Activated CD4-positive, alpha-beta T cell treated with anti-CD3 and anti-CD28 coated beads, Interleukin-2, Interleukin-6, amounts not matched to agents 100 ng/mL and 50 ng/mL, durations not matched to agents 16 hours and 8 hours (primary cell): ENCODE data around the gene HPSE2.
"Not testable (repeated sequence)": the region's sequence is repeated elsewhere in the genome, so short reads cannot be mapped to it uniquely, and the experiment has no call there.

Source experiments
- DNase-seq: peaks from one replicate; pipeline ENCODE4 v3.0.0-alpha.2; 2020

Gene HPSE2

DNA sequence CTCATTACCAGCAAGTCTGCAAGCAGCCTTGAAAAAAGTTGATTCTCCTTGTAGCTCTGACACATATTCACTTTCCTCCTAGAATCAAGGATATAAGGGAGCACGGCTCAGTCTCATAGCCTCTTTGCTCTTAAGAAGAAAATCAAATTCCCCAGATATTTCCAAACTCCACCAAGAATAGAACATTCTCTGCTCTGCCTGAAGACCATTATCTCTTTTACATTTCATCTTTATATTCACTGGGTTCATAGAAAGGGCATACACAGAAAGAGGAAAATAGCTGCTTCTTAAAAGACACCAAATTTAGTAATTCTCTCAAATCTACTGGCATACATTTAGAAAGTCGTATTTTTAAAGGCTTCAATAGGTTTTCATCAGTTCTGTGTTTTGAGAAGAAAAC is 92.0 kb downstream of the HPSE2 start:
- DNase-seq, result no peak

DNA sequence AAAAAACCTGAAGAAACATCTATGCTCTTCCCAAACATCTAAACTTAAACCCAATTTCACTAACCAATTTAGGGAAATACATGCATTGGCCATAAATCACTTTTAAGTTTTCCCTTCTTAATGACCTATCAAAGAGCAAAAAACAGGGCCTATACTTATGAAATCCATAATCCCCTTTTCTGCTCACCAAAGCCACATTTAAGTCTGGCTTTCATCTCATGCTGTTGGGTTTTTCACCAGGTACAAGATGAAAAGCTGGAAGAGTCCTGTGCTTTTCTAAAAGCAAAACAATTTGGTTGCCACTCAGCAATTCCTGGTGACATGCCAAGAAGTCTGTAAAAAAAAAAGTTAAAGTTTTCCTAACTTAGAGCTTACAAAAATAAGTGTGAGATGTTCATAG is 92.6 kb downstream of the HPSE2 start:
- DNase-seq, result no peak

DNA sequence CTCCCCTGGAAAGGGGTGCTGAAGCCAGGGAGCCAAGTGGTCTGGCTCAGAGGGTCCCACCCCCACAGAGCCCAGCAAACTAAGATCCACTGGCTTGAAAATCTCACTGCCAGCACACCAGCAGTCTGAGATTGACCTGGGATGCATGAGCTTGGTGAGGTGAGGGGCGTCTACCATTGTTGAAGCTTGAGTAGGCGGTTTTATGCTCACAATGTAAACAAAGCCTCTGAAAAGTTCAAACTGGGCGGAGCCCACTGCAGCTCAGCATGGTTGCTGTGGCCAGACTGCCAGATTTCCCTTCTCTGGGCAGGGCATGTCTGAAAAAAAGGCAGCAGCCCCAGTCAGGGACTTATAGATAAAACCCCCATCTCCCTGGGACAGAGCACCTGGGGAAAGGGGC is 102.8 kb downstream of the HPSE2 start:
- not testable (repeated sequence) for DNase-seq

DNA sequence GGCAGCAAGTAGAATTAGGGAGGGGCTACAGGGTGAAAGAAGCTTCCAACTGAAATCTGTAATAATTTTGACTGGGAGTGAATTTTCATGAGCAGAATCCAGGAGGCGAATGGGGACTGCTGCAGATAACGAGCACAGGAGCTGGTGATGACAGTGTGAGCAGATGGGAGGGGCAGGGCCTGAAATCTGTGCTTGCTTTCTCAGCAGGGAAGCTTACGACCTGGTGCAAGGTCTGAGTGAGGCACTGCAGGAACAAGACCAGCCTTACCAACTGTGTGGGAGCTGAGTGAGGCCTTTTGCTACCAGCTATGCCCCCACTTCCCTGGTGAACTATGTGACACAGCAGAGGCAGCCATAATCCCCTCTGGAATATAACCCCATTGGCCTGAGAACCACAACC is 109.8 kb downstream of the HPSE2 start:
- no peak for DNase-seq

DNA sequence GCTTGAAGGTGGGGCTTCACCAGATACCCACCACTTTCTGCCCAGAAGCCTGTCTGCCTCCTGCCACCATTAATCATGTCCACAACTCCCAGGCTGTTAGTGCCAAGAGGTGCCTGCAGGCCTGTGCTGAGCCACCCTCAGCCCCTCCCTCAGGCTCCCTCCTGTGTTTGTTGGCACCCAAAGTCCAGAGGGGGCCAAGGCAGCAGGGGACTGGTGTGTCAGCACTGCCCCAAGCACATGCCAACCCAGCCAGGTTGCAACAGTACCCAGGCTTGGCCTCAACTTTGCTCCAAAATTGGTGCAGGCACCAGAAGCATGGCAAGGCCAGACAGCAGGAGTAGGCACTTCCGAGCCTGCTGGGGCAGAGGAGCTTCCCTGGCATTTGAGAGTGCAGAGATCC is 111.3 kb downstream of the HPSE2 start:
- no peak for DNase-seq

DNA sequence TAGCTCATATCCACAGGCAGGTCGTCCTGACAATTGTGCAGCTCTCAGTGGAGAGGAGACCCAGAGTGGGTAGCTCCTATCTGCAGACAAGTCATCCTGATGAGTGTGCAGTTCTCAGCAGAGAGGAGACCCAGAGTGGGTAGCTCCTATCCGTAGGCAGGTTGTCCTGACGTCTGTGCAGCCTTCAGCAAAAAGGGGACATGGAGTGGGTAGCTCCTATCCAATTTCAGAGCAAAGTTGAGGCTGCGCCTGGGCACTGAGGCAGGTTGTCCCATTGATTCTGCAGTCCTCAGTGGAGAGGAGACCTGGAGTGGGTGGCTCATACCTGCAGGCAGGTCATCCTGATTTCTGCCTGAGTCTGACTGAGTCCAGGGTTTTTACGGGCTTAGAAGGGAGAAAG is 111.8 kb downstream of the HPSE2 start:
- DNase-seq, result no peak

DNA sequence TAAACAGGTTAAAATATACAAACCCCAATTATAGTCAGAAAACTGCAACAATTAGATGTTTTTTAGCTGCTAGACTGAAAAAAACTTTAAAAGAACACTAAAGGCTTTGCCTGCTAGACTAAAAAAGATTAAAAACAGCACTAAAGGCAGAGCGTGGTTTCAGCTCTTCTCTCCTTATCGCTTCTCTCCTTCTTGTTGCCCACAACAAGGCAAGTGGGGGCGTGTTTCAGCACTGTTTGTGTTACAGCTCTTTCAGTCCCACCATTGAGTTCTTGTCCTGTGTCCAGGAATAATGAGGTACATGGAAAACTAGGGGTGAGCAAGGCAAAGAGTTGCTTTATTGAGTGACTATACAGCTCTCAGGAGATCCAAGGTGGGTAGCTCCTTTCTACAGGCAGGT is 112.3 kb downstream of the HPSE2 start:
- no peak for DNase-seq

DNA sequence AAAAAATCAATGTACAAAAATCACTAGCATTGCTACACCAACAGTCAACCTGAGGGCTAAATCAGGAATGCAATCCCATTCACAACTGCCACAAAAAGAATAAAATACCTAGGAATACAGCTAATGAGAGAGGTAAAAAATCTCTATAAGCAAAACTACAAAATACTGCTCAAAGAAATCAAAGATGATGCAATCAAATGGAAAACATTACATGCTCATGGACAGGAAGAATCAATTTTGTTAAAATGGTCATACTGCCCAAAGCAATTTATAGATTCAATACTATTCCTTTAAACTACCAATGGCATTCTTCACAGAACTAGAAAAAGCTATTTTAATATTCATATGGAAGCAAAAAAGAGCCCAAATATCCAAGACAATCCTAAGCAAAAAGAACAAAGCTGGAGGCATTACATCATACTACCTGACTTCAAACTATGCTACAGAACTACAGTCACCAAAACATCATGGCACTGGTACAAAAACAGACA is 116.3 kb downstream of the HPSE2 start:
- no peak for DNase-seq

DNA sequence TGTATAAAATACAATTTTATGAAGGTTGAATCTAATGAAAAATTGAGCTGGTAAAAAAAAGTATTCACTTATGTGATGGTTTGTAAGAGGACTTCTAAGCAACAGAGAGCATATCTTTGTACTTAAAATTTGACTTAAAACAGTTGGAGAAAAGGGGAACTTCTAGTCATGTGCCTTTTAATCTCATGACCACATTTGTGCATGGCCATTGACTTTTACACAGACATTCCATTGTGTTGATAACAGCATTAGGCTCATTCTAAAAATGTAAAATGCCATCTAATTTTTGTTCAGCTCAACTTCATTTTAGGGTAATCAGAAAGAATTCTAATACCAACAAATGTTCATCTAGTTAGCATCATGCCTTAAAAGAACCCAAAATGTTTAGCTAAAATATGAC is 119.9 kb downstream of the HPSE2 start:
- DNase-seq, result no peak

DNA sequence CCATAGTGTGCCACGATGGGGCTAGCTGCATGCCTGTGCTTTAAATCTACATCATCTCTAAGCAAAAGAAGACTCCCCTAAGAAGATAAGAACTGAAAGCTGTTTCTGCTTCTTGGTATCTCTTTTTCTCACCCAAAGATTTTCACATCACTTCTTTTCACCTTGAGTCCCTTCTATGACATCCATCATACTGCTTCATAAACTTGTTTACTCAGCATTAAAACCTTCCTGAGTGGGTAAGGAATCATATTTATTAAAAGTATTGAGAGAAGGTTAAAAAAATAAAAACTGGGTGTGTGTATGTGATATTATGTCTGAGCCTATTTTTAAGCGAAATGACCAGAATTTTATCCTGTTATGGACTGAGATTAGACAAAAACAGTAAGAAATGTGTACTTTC is 150.3 kb downstream of the HPSE2 start:
- no peak for DNase-seq

DNA sequence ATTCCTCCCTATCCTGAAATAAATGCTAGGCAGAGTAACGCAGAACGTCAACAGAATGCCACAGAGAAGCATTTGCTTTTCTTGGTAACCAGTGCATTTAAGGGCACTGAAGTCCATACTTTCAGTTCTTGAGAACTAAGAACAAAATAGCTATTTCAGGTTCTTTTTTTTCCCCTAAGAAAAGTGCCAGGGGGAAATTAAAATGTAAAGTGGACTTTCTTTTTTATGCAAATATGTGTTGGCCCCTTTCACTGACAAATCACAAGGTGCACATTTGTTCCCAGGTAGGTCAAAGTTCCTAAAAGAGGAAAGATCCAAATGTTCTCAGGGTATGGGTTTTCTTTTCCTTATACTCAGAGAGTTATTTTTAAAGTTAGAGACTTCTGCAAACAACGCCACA is 151.5 kb downstream of the HPSE2 start:
- DNase-seq, result no peak

DNA sequence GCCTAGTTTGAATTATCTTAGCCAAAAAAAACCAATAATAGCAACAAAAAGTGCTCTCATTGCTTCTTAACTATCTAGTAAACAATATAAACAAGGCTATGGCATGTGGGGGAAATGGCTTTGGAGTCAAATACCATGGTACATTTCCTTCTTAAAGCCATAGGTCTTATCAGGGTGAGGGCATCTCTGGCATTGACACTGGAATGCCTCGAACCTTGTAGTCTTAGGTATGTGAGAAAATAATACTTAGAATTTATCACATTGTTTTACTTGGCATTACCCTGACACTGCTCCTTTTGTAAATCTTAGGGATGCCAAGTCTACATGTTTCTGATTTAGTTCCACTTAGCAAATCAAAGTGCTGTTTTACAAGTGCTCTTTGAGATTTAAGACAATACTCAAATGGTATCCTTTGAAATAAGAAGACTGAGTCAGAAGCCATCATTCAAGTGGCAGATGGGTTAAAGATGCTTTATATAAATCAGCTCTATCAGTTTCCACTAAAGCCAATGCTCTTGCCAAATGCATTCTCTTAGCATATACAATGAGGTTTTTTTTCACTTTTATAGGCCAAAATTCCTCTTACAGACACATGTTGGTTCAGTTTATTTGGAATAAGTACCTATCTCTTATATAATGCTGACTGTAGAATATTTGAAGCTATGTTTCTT is 155.2 kb downstream of the HPSE2 start:
- DNase-seq, result no peak

DNA sequence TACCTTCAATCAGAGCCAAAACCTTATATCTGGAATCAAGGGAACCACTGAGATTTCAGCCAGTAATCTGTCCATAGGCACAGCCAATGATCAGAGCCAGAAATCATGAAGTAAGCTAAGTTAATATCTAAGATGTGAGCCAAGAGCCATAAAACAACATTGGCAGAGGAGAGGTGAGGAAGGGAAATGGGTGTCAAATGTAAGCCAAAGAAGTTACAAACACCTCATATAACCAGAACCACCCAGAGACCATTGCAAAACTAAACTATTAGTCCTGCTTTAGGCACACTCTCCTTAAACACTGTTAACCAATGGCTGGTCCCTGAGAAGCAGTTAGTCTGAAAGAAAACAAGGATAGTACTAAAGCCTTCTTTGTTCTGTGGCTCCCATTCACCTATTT is 173.1 kb downstream of the HPSE2 start:
- no peak for DNase-seq

DNA sequence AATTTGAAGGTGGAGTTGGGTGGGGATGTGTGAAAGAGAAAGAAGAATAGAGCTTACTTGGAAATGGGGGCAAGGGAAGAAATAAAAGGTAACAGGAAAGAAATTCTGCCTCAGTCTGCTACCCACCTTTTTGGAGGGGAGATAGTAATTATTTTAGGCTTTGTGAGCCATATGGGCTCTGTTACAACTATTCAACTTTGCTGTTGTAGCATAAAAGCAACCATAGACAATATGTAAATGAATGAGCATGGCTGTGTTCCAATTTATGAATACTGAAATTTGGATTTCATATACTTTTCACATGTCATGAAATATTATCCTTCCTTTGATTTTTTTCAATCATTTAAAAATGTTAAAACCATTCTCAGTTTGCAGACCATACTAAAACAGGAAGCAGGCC is 176.9 kb downstream of the HPSE2 start:
- DNase-seq, result no peak

DNA sequence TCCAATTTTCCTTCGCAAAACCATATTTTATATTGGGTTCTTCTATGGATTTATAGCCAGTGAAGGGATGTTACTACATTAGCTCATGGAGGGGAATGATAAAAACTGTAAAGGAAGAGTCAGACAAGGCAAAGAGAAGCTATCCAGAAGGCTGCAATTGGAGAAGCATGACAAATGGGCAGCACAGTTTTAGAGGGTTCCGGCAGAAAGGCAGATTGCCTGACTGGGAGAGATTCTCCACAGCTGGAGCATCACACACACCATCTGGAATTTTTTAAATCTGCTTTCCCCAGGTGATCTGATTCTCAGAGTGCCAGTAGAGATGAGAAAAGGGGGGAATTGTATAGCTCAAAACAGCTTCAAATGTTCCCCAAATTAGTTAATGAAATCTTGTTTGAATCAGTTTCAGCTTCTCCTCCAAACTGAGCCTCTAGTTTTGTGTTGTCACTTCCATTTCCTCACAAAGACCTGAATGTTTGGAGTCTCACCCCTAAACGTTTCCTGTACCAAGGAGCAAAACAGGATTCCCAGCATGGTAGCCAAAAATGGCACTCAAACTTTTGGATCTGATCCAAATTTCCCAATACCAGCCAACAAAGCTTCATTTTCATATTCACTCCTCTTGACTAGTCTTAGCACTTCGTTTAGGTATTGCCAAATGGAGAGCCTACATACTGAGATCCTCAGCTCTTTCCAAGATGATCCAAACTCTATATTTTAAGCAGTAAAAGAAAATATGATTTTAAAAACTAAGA is 177.5 kb downstream of the HPSE2 start:
- no peak for DNase-seq

DNA sequence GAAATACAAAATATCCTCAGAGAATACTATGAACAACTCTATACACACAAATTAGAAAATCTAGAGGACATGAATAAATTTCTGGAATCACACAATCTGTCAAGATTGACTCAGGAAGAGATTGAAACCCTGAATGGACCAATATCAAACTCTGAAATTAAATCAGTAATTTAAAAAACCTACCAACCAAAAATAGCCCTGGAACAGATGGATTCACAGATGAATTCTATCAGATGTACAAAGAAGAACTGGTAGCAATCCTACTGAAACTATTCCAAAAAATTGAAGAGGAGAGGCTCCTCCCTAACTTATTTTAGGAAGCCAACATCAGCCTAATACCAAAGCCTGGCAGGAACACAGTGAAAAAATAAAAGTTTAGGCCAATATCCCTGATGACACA is 190.0 kb downstream of the HPSE2 start:
- no peak for DNase-seq

DNA sequence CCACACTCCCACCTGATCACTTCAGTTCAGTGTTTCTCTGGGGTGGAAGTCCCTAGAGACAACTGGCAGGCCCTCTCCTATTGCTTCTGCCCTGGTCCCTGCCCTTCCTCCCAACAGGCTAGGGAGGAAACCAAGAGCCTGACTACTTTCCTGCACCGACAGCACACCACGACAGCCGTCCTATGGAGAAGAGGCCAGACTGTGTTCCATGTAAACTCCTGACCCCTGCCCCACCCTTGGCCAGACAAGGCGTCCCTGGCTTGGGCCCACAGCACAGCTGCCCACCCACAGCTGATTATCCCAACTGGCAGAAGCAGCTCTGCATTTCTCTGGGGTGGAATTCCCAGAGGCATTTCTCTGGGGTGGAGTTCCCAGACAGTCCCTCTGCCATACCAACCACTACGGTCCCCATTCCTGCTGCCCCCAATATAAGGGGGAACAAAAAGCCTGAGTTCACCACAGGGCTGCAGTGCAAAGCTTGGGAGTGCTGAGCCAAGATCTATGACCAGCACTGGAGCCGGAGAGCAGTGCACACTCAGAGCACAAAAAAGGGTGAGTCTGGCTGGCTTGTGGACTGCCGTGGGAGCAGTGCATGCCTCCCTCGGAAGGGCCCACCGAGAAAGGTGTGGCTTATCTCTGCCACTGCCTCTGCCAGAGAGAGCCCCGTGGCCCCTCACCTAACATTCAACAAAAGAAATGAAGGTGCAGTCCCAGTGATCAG is 193.4 kb downstream of the HPSE2 start:
- DNase-seq, result no peak

DNA sequence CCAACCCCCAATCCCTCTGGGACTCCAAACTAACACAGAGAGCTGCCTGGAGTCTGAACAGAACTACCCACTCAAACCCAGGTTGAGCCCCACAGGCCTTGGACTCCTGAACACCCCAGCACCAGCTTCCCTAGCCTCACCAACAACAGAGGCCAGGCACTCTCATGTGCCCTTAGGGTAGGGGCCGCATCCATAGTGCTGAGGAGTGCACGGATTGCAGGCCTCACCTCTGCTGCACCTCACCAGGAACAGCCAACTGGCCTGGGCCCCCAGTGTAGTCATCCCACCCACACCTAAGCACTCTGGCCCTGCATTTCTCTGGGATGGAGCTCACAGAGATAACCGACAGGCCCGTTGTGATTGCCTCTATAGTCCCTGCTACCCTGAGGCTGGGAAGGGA is 194.2 kb downstream of the HPSE2 start:
- no peak for DNase-seq

DNA sequence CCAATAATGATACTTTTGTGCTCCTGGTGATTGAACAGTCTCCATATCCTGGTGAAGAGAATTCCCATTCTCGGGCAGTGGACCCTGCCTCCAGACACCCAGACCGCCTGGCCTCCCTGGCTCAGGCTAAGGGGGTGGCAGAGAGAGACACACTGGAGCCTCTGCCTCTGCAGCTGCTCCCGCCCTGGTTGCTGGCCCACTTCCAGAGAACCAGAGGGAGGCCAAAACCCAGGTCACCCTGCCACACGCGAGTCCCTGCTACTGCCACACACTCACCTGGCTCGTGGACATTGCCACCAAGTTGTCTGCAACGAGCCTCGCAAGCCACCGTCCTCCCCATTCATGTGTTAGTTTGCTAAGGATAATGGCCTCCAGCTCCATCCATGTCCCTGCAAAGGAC is 221.8 kb downstream of the HPSE2 start:
- no peak for DNase-seq

DNA sequence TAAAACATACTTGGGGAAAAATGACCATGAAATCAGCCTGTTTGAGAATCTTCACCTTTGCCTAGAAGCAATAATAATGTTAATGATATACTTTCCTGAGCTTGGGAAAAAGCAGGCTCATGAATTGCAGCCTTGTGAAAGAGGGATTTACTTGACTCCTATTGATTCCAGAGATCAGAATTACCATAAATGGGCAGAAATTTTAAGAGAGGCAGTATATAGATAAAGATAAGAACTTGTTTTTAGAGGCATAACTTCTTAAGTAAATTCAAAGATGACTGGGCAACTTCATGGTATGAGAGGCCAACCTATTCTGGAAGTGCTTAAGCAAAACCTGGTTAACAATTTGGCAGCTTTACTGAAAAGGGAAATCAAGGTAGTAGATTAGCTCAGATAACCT is 225.4 kb downstream of the HPSE2 start:
- no peak for DNase-seq

DNA sequence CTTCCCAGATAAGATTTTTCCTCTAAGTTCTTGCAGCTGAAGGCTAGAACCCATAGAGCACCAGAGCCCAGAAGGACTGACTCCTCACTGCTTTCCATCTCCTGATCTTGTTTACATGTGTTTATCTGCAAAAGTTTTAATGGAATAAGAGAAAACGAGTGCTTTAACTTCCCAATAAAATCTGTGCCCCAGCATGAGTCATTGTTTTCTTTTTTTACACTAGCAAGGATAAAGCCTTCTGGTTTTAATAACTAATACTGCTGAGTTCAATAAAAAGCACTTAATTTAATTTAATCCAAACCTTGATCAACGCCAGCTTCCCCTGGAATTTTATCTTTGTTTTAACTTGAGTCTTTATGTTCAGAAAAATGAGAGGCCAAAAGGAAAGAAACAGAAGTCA is 227.6 kb downstream of the HPSE2 start:
- DNase-seq, result no peak

DNA sequence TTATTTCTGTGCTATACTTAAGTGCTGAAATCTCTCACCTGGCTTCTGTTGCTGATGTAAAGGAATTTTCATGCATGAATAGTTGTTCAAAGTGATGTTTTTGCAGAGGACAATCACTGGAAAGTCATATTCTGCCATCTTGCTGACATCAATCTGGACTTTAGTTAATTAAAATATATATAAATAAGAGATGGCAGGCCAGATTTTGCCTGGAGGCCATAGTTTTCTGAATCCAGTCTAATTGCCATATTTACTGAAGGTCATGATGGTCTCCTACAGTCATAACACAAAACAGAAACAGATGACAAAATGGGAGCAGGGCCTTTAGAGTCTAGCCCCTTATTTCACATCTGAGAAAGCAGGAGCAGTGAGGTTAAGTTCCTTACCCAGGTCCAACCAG is 228.2 kb downstream of the HPSE2 start:
- DNase-seq, result no peak

DNA sequence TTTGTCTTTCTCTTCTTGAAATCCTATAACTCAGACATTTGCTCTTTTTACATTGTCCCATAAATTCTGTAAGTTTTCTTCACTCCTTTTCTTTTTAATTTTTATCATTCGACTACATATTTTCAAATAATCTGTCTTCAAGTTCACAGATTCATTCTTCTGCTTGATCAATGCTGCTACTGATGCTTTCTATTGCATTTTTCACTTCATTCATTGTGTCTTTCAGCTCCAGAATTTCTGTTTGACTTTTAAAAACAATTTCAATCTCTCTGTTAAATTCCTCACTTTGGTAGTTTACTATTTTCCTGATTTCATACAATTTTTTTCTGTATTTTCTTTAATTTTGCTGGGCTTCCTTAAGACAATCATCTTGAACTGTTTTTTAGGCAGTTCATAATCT is 230.4 kb downstream of the HPSE2 start:
- no peak for DNase-seq

DNA sequence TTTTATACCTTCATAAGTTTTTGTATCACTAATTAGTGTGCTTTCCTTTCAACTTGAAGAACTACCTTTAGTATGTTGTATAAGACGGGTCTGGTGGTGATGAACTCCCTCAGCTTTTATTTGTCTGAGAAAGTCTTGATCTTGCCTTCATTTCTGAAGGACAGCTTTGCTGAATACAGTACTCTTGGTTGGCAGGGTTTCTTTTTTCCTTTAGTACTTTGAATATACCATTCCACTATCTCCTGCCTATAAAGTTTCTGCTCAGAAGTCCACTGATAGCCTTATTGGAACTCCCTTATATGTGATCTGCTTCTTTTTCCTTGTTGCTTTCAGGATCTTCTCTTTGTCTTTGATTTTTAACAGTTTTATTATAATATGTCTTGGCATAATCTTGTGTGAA is 230.9 kb downstream of the HPSE2 start:
- DNase-seq, result no peak
